ENCODE measurements around the gene ZFYVE19.
A peak's percentile ranks its signal among the peaks of the same experiment; 100 is the strongest.

Gene ZFYVE19

DNA sequence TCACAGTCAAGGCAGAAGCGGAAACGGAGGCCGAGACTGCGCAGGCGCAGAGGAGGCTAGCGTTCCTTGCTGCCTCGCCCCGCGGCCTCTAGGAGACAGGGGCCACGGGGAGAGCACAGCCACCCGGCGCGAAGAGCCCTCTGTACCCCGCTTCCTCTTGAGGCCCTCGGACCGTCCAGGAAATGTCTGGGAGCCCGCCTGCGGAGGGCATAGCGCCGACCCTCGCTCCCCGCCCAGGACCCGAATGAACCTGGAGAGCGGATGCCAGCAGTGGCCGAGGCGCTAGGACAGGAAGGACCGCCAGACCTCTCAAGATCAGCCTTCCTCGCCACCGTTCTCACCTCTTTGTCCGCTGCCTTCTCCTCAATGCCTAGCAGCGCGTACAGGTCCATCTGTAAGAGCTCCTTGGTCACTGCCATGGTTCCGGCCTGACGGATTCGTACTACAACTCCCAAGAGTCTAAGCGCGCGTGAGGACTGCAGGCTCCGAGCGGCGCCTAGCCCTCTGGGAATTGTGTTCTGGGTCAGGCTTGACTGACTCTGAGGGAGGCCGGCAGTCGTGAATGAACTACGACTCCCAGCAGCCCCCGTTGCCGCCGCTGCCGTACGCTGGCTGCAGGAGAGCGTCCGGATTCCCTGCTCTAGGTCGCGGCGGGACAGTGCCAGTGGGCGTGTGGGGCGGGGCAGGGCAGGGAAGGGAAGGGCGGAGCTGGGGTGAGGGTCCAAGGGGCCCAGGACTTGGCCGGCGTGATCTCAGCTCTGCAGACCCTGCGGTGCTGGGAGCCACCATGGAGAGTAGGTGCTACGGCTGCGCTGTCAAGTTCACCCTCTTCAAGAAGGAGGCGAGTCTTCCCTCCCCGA, at the start of gene ZFYVE19, which contains the start of gene DNAJC17:
Gene ZFYVE19 (plus strand): TSS at position 62 of the 860 bp plus-strand sequence. CDS start 501 bp downstream, at position 563.
Gene DNAJC17 (minus strand): TSS at position 446 of the 860 bp plus-strand sequence. CDS start 27 bp downstream, at position 419.
- Mint-ChIP-seq H3K36me3 (ENCODE audit: low read depth) (peaks cover 76% of the 10 kb centered on the region), H3K9me3 (no peaks in the 10 kb centered on the region), H3K4me1 (ENCODE audit: low read depth) (peaks cover 39% of the 10 kb centered on the region), H3K4me3 (peak within 1 kb of the TSS; percentile 92), H3K27me3 (no peaks in the 10 kb centered on the region), H3K27ac (peak within 1 kb of the TSS; percentile 97)
- intact Hi-C loops (cut with micrococcal nuclease) = loop anchor here (1.0 to 5.0 kb wide), 3 partner anchors 35 to 52 kb away; partner anchors contain the start of genes C15orf62, RMDN3 and SPINT1

- peaks cover 6% of the 10 kb centered on the region for H3K36me3 Mint-ChIP-seq (ENCODE audit: low read depth)
- intact Hi-C loops (cut with micrococcal nuclease) = loop anchor here (10.0 kb wide), 1 partner anchor 195 kb away; the partner anchor contains the start of genes CCDC32 and RPUSD2
- H3K9me3 Mint-ChIP-seq = no peaks in the 10 kb centered on the region
- no peak overlapping the region for H3K4me3 Mint-ChIP-seq
- H3K27me3 Mint-ChIP-seq = peaks cover 4% of the 10 kb centered on the region
- peaks cover 21% of the 10 kb centered on the region for H3K4me1 Mint-ChIP-seq (ENCODE audit: low read depth)
- H3K27ac Mint-ChIP-seq = no peak overlapping the region
These were observed 46.9 kb upstream of the ZFYVE19 start for GRCh38 chr15:40759961-40760360.

- no peaks in the 10 kb centered on the region for H3K9me3 Mint-ChIP-seq
- peaks cover 2% of the 10 kb centered on the region for H3K27me3 Mint-ChIP-seq
- H3K4me1 Mint-ChIP-seq (ENCODE audit: low read depth) = peaks cover 33% of the 10 kb centered on the region
- peak overlapping the region; percentile 80 for H3K27ac Mint-ChIP-seq
- peaks cover 20% of the 10 kb centered on the region for H3K36me3 Mint-ChIP-seq (ENCODE audit: low read depth)
- H3K4me3 Mint-ChIP-seq = peak overlapping the region; percentile 77
- intact Hi-C loops (cut with micrococcal nuclease) = loop anchor here (1.0 to 10.0 kb wide), 2 partner anchors 8 to 198 kb away; partner anchors contain the start of genes CCDC32, RMDN3 and RPUSD2
These were observed 43.7 kb upstream of the ZFYVE19 start for GRCh38 chr15:40762919-40763800.

DNA sequence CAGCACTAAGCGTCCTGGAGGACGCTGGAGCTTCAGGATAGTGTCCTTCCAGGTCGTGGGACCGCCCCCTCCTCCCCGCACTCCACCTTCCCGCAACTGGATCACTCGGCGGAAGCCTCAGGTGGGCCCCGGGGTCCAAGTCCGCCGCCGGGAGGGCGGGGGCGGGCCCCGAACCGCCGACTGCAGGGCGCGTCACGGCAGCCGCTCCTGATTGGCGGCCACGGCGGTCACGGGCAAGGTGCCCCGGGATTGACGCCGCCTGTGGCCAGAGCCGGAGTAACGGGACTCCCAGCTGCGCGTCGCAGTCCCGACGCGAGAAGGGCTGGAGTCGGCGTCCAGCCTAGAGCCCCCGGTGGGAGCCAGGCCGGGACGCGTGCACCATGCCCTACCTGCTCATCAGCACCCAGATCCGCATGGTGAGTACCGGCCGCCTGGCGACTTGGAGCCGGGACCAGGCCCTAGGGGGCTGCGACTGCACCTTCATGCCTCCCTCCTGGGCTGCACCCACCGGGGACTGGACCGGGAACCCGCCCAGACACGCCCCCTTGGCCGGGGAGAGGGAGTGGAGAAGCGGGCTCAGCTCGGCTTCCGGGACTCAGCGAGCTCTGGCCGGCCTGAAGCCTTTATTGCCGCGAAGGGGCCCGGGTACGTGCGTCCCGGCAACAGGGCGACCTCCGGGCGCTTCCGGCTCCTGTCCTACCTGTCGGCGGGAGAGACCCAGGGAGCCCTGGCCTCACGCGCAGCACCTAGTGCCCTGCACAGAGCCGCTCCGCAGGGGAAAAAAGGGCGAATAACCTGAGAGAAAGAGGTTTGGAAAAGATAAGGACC, 42.9 kb upstream of the ZFYVE19 start, which contains the start of gene GCHFR:
Gene GCHFR (plus strand): TSS at position 268 of the 828 bp plus-strand sequence. CDS start 113 bp downstream, at position 381.
- Mint-ChIP-seq H3K4me3 (peak within 1 kb of the TSS; percentile 77), H3K9me3 (no peaks in the 10 kb centered on the region), H3K4me1 (ENCODE audit: low read depth) (peaks cover 41% of the 10 kb centered on the region), H3K27ac (peak within 1 kb of the TSS; percentile 80), H3K36me3 (ENCODE audit: low read depth) (peaks cover 28% of the 10 kb centered on the region), H3K27me3 (peaks cover 2% of the 10 kb centered on the region)
- intact Hi-C loops (cut with micrococcal nuclease) = loop anchor here (1.0 to 10.0 kb wide), 2 partner anchors 9 to 199 kb away; partner anchors contain the start of genes CCDC32, RMDN3 and RPUSD2

GRCh38 chr15:40764629-40765103, 42.2 kb upstream of the ZFYVE19 start:
- intact Hi-C loops (cut with micrococcal nuclease) = loop anchor here (5.0 to 10.0 kb wide), 2 partner anchors 43 to 200 kb away; partner anchors contain the start of genes CCDC32, DNAJC17, RPUSD2 and ZFYVE19
- H3K27me3 Mint-ChIP-seq = peaks cover 2% of the 10 kb centered on the region
- peak overlapping the region; percentile 80 for H3K27ac Mint-ChIP-seq
- peak overlapping the region; percentile 77 for H3K4me3 Mint-ChIP-seq
- no peaks in the 10 kb centered on the region for H3K9me3 Mint-ChIP-seq
- H3K36me3 Mint-ChIP-seq (ENCODE audit: low read depth) = peaks cover 31% of the 10 kb centered on the region
- H3K4me1 Mint-ChIP-seq (ENCODE audit: low read depth) = peaks cover 48% of the 10 kb centered on the region

DNA sequence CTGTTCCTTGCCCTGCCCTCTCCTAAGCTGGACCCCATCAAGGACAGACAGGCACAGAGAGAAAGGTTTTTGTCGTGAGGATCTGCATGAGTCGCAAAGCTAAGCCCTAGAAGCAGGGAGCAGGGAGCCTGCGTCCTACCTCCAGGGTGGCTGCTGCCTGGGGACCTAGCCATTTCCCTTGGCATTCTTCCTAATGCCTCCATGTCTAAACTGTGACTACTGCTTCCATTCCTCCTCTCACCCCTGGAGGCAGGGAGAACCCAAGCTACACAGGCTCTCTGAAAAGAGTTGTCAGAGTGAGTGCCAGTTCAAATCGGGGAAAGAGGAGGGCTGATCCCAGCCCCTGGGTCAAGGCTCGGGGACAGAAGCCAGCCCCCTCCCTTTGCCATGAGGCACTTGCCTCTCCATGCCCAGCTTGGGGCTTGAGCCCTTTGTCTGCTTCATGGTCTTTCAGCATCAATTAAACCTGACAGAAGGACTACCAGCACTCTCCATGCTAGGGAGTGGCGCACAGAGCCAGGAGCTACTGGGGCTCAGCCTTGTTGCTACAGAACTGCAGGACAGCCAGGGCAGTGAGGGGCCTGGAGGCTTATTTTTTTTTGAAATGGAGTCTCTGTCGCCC, 40.6 kb upstream of the ZFYVE19 start:
- H3K4me3 Mint-ChIP-seq = no peak overlapping the region
- peaks cover 3% of the 10 kb centered on the region for H3K27me3 Mint-ChIP-seq
- H3K9me3 Mint-ChIP-seq = no peaks in the 10 kb centered on the region
- H3K27ac Mint-ChIP-seq = no peak overlapping the region
- peaks cover 63% of the 10 kb centered on the region for H3K4me1 Mint-ChIP-seq (ENCODE audit: low read depth)
- intact Hi-C loops (cut with micrococcal nuclease) = loop anchor here (5.0 to 10.0 kb wide), 2 partner anchors 41 to 202 kb away; partner anchors contain the start of genes CCDC32, DNAJC17, RPUSD2 and ZFYVE19
- H3K36me3 Mint-ChIP-seq (ENCODE audit: low read depth) = peaks cover 48% of the 10 kb centered on the region

- intact Hi-C loops (cut with micrococcal nuclease) = loop anchor here (5.0 to 10.0 kb wide), 2 partner anchors 40 to 202 kb away; partner anchors contain the start of genes CCDC32, DNAJC17, RPUSD2 and ZFYVE19
- no peak overlapping the region for H3K4me3 Mint-ChIP-seq
- H3K36me3 Mint-ChIP-seq (ENCODE audit: low read depth) = peaks cover 56% of the 10 kb centered on the region
- H3K9me3 Mint-ChIP-seq = no peaks in the 10 kb centered on the region
- peaks cover 3% of the 10 kb centered on the region for H3K27me3 Mint-ChIP-seq
- peaks cover 63% of the 10 kb centered on the region for H3K4me1 Mint-ChIP-seq (ENCODE audit: low read depth)
- H3K27ac Mint-ChIP-seq = no peak overlapping the region
These were observed 39.7 kb upstream of the ZFYVE19 start for GRCh38 chr15:40766906-40767837.

- Mint-ChIP-seq H3K36me3 (ENCODE audit: low read depth) (peaks cover 64% of the 10 kb centered on the region), H3K4me3 (no peak overlapping the region), H3K27me3 (peaks cover 3% of the 10 kb centered on the region), H3K9me3 (no peaks in the 10 kb centered on the region), H3K4me1 (ENCODE audit: low read depth) (peaks cover 62% of the 10 kb centered on the region), H3K27ac (no peak overlapping the region)
- intact Hi-C loops (cut with micrococcal nuclease) = loop anchor here (5.0 to 10.0 kb wide), 2 partner anchors 39 to 203 kb away; partner anchors contain the start of genes CCDC32, DNAJC17, RPUSD2 and ZFYVE19
These were observed 38.9 kb upstream of the ZFYVE19 start for GRCh38 chr15:40767838-40768500.

GRCh38 chr15:40768521-40769273, 38.2 kb upstream of the ZFYVE19 start:
- peaks cover 3% of the 10 kb centered on the region for H3K27me3 Mint-ChIP-seq
- intact Hi-C loops (cut with micrococcal nuclease) = loop anchor here (5.0 to 10.0 kb wide), 2 partner anchors 39 to 204 kb away; partner anchors contain the start of genes CCDC32, DNAJC17, RPUSD2 and ZFYVE19
- H3K36me3 Mint-ChIP-seq (ENCODE audit: low read depth) = peaks cover 72% of the 10 kb centered on the region
- H3K27ac Mint-ChIP-seq = peak overlapping the region; percentile 82
- no peaks in the 10 kb centered on the region for H3K9me3 Mint-ChIP-seq
- peak overlapping the region; percentile 31 for H3K4me3 Mint-ChIP-seq
- peaks cover 60% of the 10 kb centered on the region for H3K4me1 Mint-ChIP-seq (ENCODE audit: low read depth)
